Karpas-422 (cell line): ENCODE results near the gene RBM3. TPM values are rescaled to one million over a fixed set of nuclear protein-coding genes. Genes with fewer than 3 reads are reported as not detected.

Experiments
- DNase-seq: peaks from one replicate; pipeline ENCODE4 v3.0.0-alpha.2; 2015
- H2AFZ ChIP-seq: fragments of 200-600 bp; sonication (generic); 2 replicates; pipeline ENCODE4 v1.6.1; 2014; ENCODE audit warnings: antibody characterized with exemption, low read length, mixed read lengths
- H3K27ac ChIP-seq: fragments of 200-600 bp; sonication (generic); 2 replicates; pipeline ENCODE4 v1.5.1; 2014; ENCODE audit warnings: mild to moderate bottlenecking, low read length, moderate library complexity
- H3K27me3 ChIP-seq: fragments of 200-600 bp; sonication (generic); 2 replicates; pipeline ENCODE4 v1.6.1; 2014; ENCODE audit warnings: low read length, mixed read lengths
- H3K36me3 ChIP-seq: fragments of 200-600 bp; sonication (generic); 2 replicates; pipeline ENCODE4 v1.6.1; 2014; ENCODE audit warnings: low read length, mixed read lengths; ENCODE audit not compliant: insufficient read depth
- H3K4me1 ChIP-seq: fragments of 200-600 bp; sonication (generic); 2 replicates; pipeline ENCODE4 v1.6.1; 2014; ENCODE audit warnings: mild to moderate bottlenecking, low read length, mixed read lengths
- H3K4me2 ChIP-seq: fragments of 200-600 bp; sonication (generic); 2 replicates; pipeline ENCODE4 v1.6.1; 2014; ENCODE audit warnings: low read length, low read depth, mild to moderate bottlenecking; ENCODE audit not compliant: poor library complexity, severe bottlenecking
- H3K4me3 ChIP-seq: fragments of 200-600 bp; sonication (generic); 2 replicates; pipeline ENCODE4 v1.5.1; 2014; ENCODE audit warnings: mild to moderate bottlenecking, antibody characterized with exemption, low read length, mixed read lengths
- H3K79me2 ChIP-seq: fragments of 200-600 bp; sonication (generic); 2 replicates; pipeline ENCODE4 v1.6.1; 2014; ENCODE audit warnings: mild to moderate bottlenecking, low read length, mixed read lengths
- H3K9ac ChIP-seq: fragments of 200-600 bp; sonication (generic); 2 replicates; pipeline ENCODE4 v1.6.0; 2014; ENCODE audit warnings: low read length
- H3K9me2 ChIP-seq: fragments of 200-600 bp; sonication (generic), shearing (Covaris generic); replicated peaks from 2 replicates; pipeline ENCODE4 v1.6.0; 2014; ENCODE audit warnings: mild to moderate bottlenecking, low read length, moderate library complexity; ENCODE audit not compliant: insufficient read depth
- H3K9me3 ChIP-seq: fragments of 300-700, 200-600 bp; sonication (generic); 2 replicates; pipeline ENCODE4 v1.6.1; 2014; ENCODE audit warnings: low read length, mixed read lengths
- H4K20me1 ChIP-seq: fragments of 200-600 bp; sonication (generic); 2 replicates; pipeline ENCODE4 v1.6.1; 2014; ENCODE audit warnings: mild to moderate bottlenecking, antibody characterized with exemption, low read length, low read depth; ENCODE audit not compliant: insufficient read depth
- total RNA-seq: library from RNA; depleted of rRNA; stranded (reverse); fragments of >200 nt; shearing (Covaris generic); gene quantifications from 2 replicates; pipeline ENCODE4 v1.2.3, GENCODE V29; 2014; ENCODE audit warnings: low replicate concordance

Gene RBM3
- total RNA-seq, 1 experiment from 2014 or later: 183 TPM

GRCh38 chrX:48580662-48581061, 6.4 kb downstream of the RBM3 start:
- Histone ChIP-seq H3K27me3 (no peaks in the 10 kb centered on the region), H3K4me3 (no peak overlapping the region), H3K9me2 (no peaks in the 10 kb centered on the region), H3K9ac (no peak overlapping the region), H3K4me2 (no peak overlapping the region), H3K36me3 (peaks cover 20% of the 10 kb centered on the region), H3K9me3 (no peaks in the 10 kb centered on the region), H3K4me1 (peaks cover 8% of the 10 kb centered on the region), H2AFZ (no peak overlapping the region), H3K79me2 (0 out of 2 replicates have a peak, but pooled peaks cover 2% of the 10 kb centered on the region), H3K27ac (no peak overlapping the region), H4K20me1 (0 out of 2 replicates have a peak, but pooled peaks cover 5% of the 10 kb centered on the region)
- DNase-seq: no peak

GRCh38 chrX:48584698-48585097, 10.4 kb downstream of the RBM3 start:
- no peaks in the 10 kb centered on the region for H3K79me2 ChIP-seq
- no peaks in the 10 kb centered on the region for H3K27me3 ChIP-seq
- no peak overlapping the region for H3K4me3 ChIP-seq
- no peaks in the 10 kb centered on the region for H4K20me1 ChIP-seq
- no peak overlapping the region for H2AFZ ChIP-seq
- H3K4me1 ChIP-seq: no peaks in the 10 kb centered on the region
- no peaks in the 10 kb centered on the region for H3K9me2 ChIP-seq
- no peaks in the 10 kb centered on the region for H3K9me3 ChIP-seq
- H3K4me2 ChIP-seq: no peak overlapping the region
- H3K36me3 ChIP-seq: no peaks in the 10 kb centered on the region
- no peak for DNase-seq
- no peak overlapping the region for H3K9ac ChIP-seq
- no peak overlapping the region for H3K27ac ChIP-seq

- no peaks in the 10 kb centered on the region for H3K27me3 ChIP-seq
- H3K27ac ChIP-seq: no peak overlapping the region
- H3K9ac ChIP-seq: no peak overlapping the region
- H3K9me3 ChIP-seq: no peaks in the 10 kb centered on the region
- DNase-seq: no peak
- no peaks in the 10 kb centered on the region for H3K9me2 ChIP-seq
- no peak overlapping the region for H2AFZ ChIP-seq
- no peaks in the 10 kb centered on the region for H3K79me2 ChIP-seq
- no peak overlapping the region for H3K4me2 ChIP-seq
- H4K20me1 ChIP-seq: no peaks in the 10 kb centered on the region
- no peak overlapping the region for H3K4me3 ChIP-seq
- no peaks in the 10 kb centered on the region for H3K4me1 ChIP-seq
- no peaks in the 10 kb centered on the region for H3K36me3 ChIP-seq
These were observed 15.3 kb downstream of the RBM3 start for GRCh38 chrX:48589482-48590162.

- H3K79me2 ChIP-seq: no peaks in the 10 kb centered on the region
- no peaks in the 10 kb centered on the region for H3K9me2 ChIP-seq
- H3K9ac ChIP-seq: no peak overlapping the region
- no peak overlapping the region for H3K4me3 ChIP-seq
- H3K27me3 ChIP-seq: no peaks in the 10 kb centered on the region
- no peak overlapping the region for H3K27ac ChIP-seq
- DNase-seq: no peak
- no peaks in the 10 kb centered on the region for H4K20me1 ChIP-seq
- no peaks in the 10 kb centered on the region for H3K36me3 ChIP-seq
- H3K4me2 ChIP-seq: no peak overlapping the region
- no peaks in the 10 kb centered on the region for H3K4me1 ChIP-seq
- H2AFZ ChIP-seq: no peak overlapping the region
- no peaks in the 10 kb centered on the region for H3K9me3 ChIP-seq
These were observed 16.2 kb downstream of the RBM3 start for GRCh38 chrX:48590203-48591103.

- H4K20me1 ChIP-seq: no peaks in the 10 kb centered on the region
- no peaks in the 10 kb centered on the region for H3K36me3 ChIP-seq
- H3K9ac ChIP-seq: no peak overlapping the region
- H3K4me3 ChIP-seq: no peak overlapping the region
- H3K4me1 ChIP-seq: no peaks in the 10 kb centered on the region
- no peak overlapping the region for H2AFZ ChIP-seq
- DNase-seq: no peak
- H3K4me2 ChIP-seq: no peak overlapping the region
- no peaks in the 10 kb centered on the region for H3K9me3 ChIP-seq
- no peaks in the 10 kb centered on the region for H3K27me3 ChIP-seq
- H3K9me2 ChIP-seq: no peaks in the 10 kb centered on the region
- no peaks in the 10 kb centered on the region for H3K79me2 ChIP-seq
- no peak overlapping the region for H3K27ac ChIP-seq
These were observed 17.0 kb downstream of the RBM3 start for GRCh38 chrX:48591255-48591791.

- no peak overlapping the region for H3K4me2 ChIP-seq
- no peak overlapping the region for H3K9ac ChIP-seq
- no peak overlapping the region for H2AFZ ChIP-seq
These were observed 18.7 kb downstream of the RBM3 start for GRCh38 chrX:48592971-48593370.

GRCh38 chrX:48595929-48596328, 21.6 kb downstream of the RBM3 start:
- H2AFZ ChIP-seq: no peak overlapping the region; the same call in 1 of the 2 replicates

More at GRCh38 chrX:48592971-48593370, 18.7 kb downstream of the RBM3 start:
- H3K9me2 ChIP-seq: no peaks in the 10 kb centered on the region
- no peaks in the 10 kb centered on the region for H4K20me1 ChIP-seq
- H3K27ac ChIP-seq: no peak overlapping the region
- H3K27me3 ChIP-seq: no peaks in the 10 kb centered on the region
- H3K4me3 ChIP-seq: no peak overlapping the region
- no peaks in the 10 kb centered on the region for H3K79me2 ChIP-seq
- no peaks in the 10 kb centered on the region for H3K36me3 ChIP-seq
- DNase-seq: no peak
- H3K4me1 ChIP-seq: no peaks in the 10 kb centered on the region; the same call in 1 of the 2 replicates
- no peaks in the 10 kb centered on the region for H3K9me3 ChIP-seq

More at GRCh38 chrX:48595929-48596328, 21.6 kb downstream of the RBM3 start:
- no peak overlapping the region for H3K4me3 ChIP-seq
- H3K27me3 ChIP-seq: no peaks in the 10 kb centered on the region
- no peaks in the 10 kb centered on the region for H3K9me3 ChIP-seq
- no peaks in the 10 kb centered on the region for H4K20me1 ChIP-seq
- no peak for DNase-seq
- H3K36me3 ChIP-seq: no peaks in the 10 kb centered on the region
- H3K4me1 ChIP-seq: no peaks in the 10 kb centered on the region; the same call in 1 of the 2 replicates
- H3K9me2 ChIP-seq: no peaks in the 10 kb centered on the region
- H3K27ac ChIP-seq: no peak overlapping the region
- H3K79me2 ChIP-seq: no peaks in the 10 kb centered on the region
- no peak overlapping the region for H3K4me2 ChIP-seq
- H3K9ac ChIP-seq: no peak overlapping the region
